H1 (cell line): ENCODE data around the gene RRBP1.

ENCODE experiments used
- ATF3 ChIP-seq: IDR thresholded peaks from 2 replicates; pipeline ENCODE4 v1.6.1; 2011; ENCODE audit warnings: low read depth, mild to moderate bottlenecking, low read length; ENCODE audit not compliant: insufficient read depth
- CTCF ChIP-seq, 3 experiments: IDR thresholded peaks; 1 replicate in 2 of 3; 2 replicates in 1 of 3; pipeline versions ENCODE4 v1.5.1 to v1.6.1; 2011; ENCODE audit warnings: low read length in 3 of 3, mild to moderate bottlenecking in 3 of 3, inconsistent platforms in 2 of 3, low read depth in 1 of 3, moderate library complexity in 1 of 3; ENCODE audit not compliant: insufficient read depth in 1 of 3; ENCODE audit errors: control extremely low read depth in 1 of 3
- EZH2 ChIP-seq: fragments of 200-600 bp; sonication (generic); IDR thresholded peaks from 2 replicates; pipeline ENCODE4 v1.7.1; 2012; ENCODE audit warnings: low read depth, mild to moderate bottlenecking, moderate library complexity, low read length, inconsistent platforms; ENCODE audit not compliant: severe bottlenecking
- HDAC6 ChIP-seq: IDR thresholded peaks from one replicate; pipeline ENCODE4 v1.7.1; 2012; ENCODE audit warnings: low read depth, mild to moderate bottlenecking, inconsistent platforms, low read length, moderate library complexity
- JUND ChIP-seq: IDR thresholded peaks from 2 replicates; pipeline ENCODE4 v1.6.1; 2011; ENCODE audit warnings: mild to moderate bottlenecking, improper control_type of control experiment, low read length
- PHF8 ChIP-seq: fragments of 200-600 bp; sonication (generic); conservative IDR thresholded peaks from 2 replicates; pipeline ENCODE4 v1.7.1; 2012; ENCODE audit warnings: low read depth, mild to moderate bottlenecking, inconsistent platforms, low read length, moderate library complexity
- POLR2A ChIP-seq, 2 experiments: IDR thresholded peaks; 1 replicate in 1 of 2; 2 replicates in 1 of 2; pipeline ENCODE4 v1.6.1; 2011; ENCODE audit warnings: low read depth in 2 of 2, low read length in 2 of 2, mild to moderate bottlenecking in 2 of 2; ENCODE audit errors: control extremely low read depth in 1 of 2
- SP1 ChIP-seq: IDR thresholded peaks from 2 replicates; pipeline ENCODE4 v1.6.1; 2011; ENCODE audit warnings: low read depth, low read length
- ZNF274 ChIP-seq: IDR thresholded peaks from 2 replicates; pipeline ENCODE4 v1.7.0; 2012; ENCODE audit warnings: low read length, borderline replicate concordance; ENCODE audit errors: extremely low read depth

GRCh38 chr20:17618673-17619013, 63.4 kb downstream of the RRBP1 start:
- no peak for TF ChIP-seq ATF3
- no peak for TF ChIP-seq POLR2A (IDR thresholded peaks at IDR 0.05; ENCODE audit: control extremely low read depth in 1 of 2, low read depth in 2 of 2, low read length in 2 of 2)
- no peak for TF ChIP-seq HDAC6
- no peak for TF ChIP-seq PHF8
- TF ChIP-seq ZNF274 = no peak
- TF ChIP-seq EZH2 = no peak
- no peak for TF ChIP-seq CTCF (IDR thresholded peaks at IDR 0.05; ENCODE audit: control extremely low read depth in 1 of 3, insufficient read depth in 1 of 3, low read depth in 1 of 3, low read length in 3 of 3)
- no peak for TF ChIP-seq SP1
- no peak for TF ChIP-seq JUND
